HepG2 (cell line): ENCODE results near the gene PITHD1. TPM values are rescaled to one million over a fixed set of nuclear protein-coding genes. Genes with fewer than 3 reads are reported as not detected.
A peak's percentile ranks its signal among the peaks of the same experiment; 100 is the strongest.

Experiments
- CEBPB ChIP-seq: IDR thresholded peaks from 2 replicates; pipeline ENCODE4 v1.6.1; 2011; ENCODE audit warnings: low read depth, low read length, improper control_type of control experiment, borderline replicate concordance
- HNRNPK ChIP-seq: fragments of 200-400 bp; formaldehyde crosslinking; IDR thresholded peaks from 2 replicates; pipeline ENCODE4 v1.6.1; 2018; ENCODE audit warnings: low read length, low read depth, moderate library complexity, mild to moderate bottlenecking; ENCODE audit not compliant: poor library complexity, severe bottlenecking
- ISX ChIP-seq: sonication (generic); formaldehyde crosslinking; conservative IDR thresholded peaks from 2 replicates; pipeline ENCODE4 v1.5.0; 2020; ENCODE audit warnings: missing genetic modification reagents
- NFE2L1 ChIP-seq: sonication (generic); formaldehyde crosslinking; IDR thresholded peaks from 2 replicates; pipeline ENCODE4 v1.4.0; 2020; ENCODE audit warnings: missing genetic modification reagents, mild to moderate bottlenecking, borderline replicate concordance
- NKX3-1 ChIP-seq: sonication (generic); formaldehyde crosslinking; IDR thresholded peaks from 2 replicates; pipeline ENCODE4 v1.5.0; 2020; ENCODE audit warnings: missing genetic modification reagents
- NONO ChIP-seq, 2 experiments: fragments of 450-650 bp in 1 of 2; sonication (generic) in 1 of 2; formaldehyde crosslinking in 1 of 2; IDR thresholded peaks in 1 of 2; conservative IDR thresholded peaks in 1 of 2; 2 replicates each; pipeline versions ENCODE4 v1.6.1 to v1.8.0; 2017 to 2022; ENCODE audit warnings: mild to moderate bottlenecking in 1 of 2, missing genetic modification reagents in 1 of 2, moderate library complexity in 1 of 2
- PHF20 ChIP-seq: sonication (generic); formaldehyde crosslinking; IDR thresholded peaks from 2 replicates; pipeline ENCODE4 v1.5.0; 2020; ENCODE audit warnings: mild to moderate bottlenecking, missing genetic modification reagents
- RFX3 ChIP-seq: IDR thresholded peaks from 2 replicates; pipeline ENCODE4 v1.6.1; 2016; ENCODE audit warnings: missing biosample characterization, missing genetic modification reagents
- SRSF9 ChIP-seq: fragments of 200-400 bp; formaldehyde crosslinking; IDR thresholded peaks from 2 replicates; pipeline ENCODE4 v1.6.1; 2018; ENCODE audit warnings: borderline replicate concordance, mild to moderate bottlenecking, low read depth, low read length; ENCODE audit not compliant: insufficient read depth, poor library complexity, severe bottlenecking
- SUZ12 ChIP-seq: fragments of 150-350 bp; IDR thresholded peaks from 2 replicates; pipeline ENCODE4 v1.6.1; 2014; ENCODE audit warnings: low read depth, low read length
- TEAD2 ChIP-seq: sonication (generic); formaldehyde crosslinking; IDR thresholded peaks from 2 replicates; pipeline ENCODE4 v1.9.0; 2021; ENCODE audit warnings: missing genetic modification reagents
- ZHX1 ChIP-seq: sonication (generic); formaldehyde crosslinking; IDR thresholded peaks from 2 replicates; pipeline ENCODE4 v1.8.1; 2022; ENCODE audit warnings: low read depth, mild to moderate bottlenecking, missing genetic modification reagents
- ZNF232 ChIP-seq: sonication (generic); formaldehyde crosslinking; IDR thresholded peaks from 2 replicates; pipeline ENCODE4 v1.4.0; 2020; ENCODE audit warnings: missing genetic modification reagents, borderline replicate concordance
- ZNF335 ChIP-seq: sonication (generic); formaldehyde crosslinking; IDR thresholded peaks from 2 replicates; pipeline ENCODE4 v1.4.0; 2020; ENCODE audit warnings: missing genetic modification reagents
- ZNF337 ChIP-seq: sonication (generic); formaldehyde crosslinking; IDR thresholded peaks from 2 replicates; pipeline ENCODE4 v1.5.1; 2020; ENCODE audit warnings: missing genetic modification reagents, low read depth, mild to moderate bottlenecking, borderline replicate concordance
- ZNF766 ChIP-seq: sonication (generic); formaldehyde crosslinking; IDR thresholded peaks from 2 replicates; pipeline ENCODE4 v1.5.0; 2020; ENCODE audit warnings: missing genetic modification reagents, borderline replicate concordance
- ZNF768 ChIP-seq: sonication (generic); formaldehyde crosslinking; IDR thresholded peaks from 2 replicates; pipeline ENCODE4 v1.4.0; 2020; ENCODE audit warnings: missing genetic modification reagents
- ZNF878 ChIP-seq: sonication (generic); formaldehyde crosslinking; IDR thresholded peaks from 2 replicates; pipeline ENCODE4 v1.8.1; 2023; ENCODE audit warnings: mild to moderate bottlenecking, missing genetic modification reagents, moderate library complexity
- polyA plus RNA-seq, 8 experiments: library from polyadenylated mRNA; depleted of rRNA in 3 of 8; stranded (reverse) in 7 of 8; unstranded in 1 of 8; fragments of >200 nt; fragmentation: Illumina TruSeq in 4 of 8; extraction: Trizol in 4 of 8; gene quantifications; 2 replicates each; pipeline versions ENCODE4 v1.2.1 to v1.2.3, GENCODE V29; 2011 to 2016; ENCODE audit warnings: low read depth in 4 of 8, missing spikeins in 1 of 8, mixed read lengths in 1 of 8; ENCODE audit not compliant: insufficient read depth in 1 of 8
- total RNA-seq, 5 experiments: library from RNA; depleted of rRNA; stranded (reverse); fragments of >200 nt; fragmentation: Illumina TruSeq; extraction: Trizol; gene quantifications; 2 replicates each; pipeline ENCODE4 v1.2.3, GENCODE V29; 2016; ENCODE audit warnings: low read depth in 1 of 5
- TF ChIP-seq, protein P1 (sequence below): sonication (generic); formaldehyde crosslinking; IDR thresholded peaks from 2 replicates; pipeline ENCODE4 v1.4.0; 2020; ENCODE audit warnings: mild to moderate bottlenecking, missing genetic modification reagents
- TF ChIP-seq, protein P2 (sequence below): sonication (generic); formaldehyde crosslinking; IDR thresholded peaks from 2 replicates; pipeline ENCODE4 v1.8.1; 2023; ENCODE audit warnings: missing genetic modification reagents, inconsistent platforms, borderline replicate concordance

Gene PITHD1
- total and polyA plus RNA-seq, 2 of the 13 experiments (the other 11 are each of a cell fraction or from before 2014, with no cell fraction given) = 28.0 to 37.3 TPM

- TF ChIP-seq SRSF9 = no peak
- no peak for TF ChIP-seq ZNF335 (CRISPR knock-in tag)
- peak; percentile 92 for TF ChIP-seq NKX3-1 (CRISPR knock-in tag)
- no peak for TF ChIP-seq CEBPB
- TF ChIP-seq ZNF768 (CRISPR knock-in tag) = peak; percentile 82
- TF ChIP-seq, protein P1, sequence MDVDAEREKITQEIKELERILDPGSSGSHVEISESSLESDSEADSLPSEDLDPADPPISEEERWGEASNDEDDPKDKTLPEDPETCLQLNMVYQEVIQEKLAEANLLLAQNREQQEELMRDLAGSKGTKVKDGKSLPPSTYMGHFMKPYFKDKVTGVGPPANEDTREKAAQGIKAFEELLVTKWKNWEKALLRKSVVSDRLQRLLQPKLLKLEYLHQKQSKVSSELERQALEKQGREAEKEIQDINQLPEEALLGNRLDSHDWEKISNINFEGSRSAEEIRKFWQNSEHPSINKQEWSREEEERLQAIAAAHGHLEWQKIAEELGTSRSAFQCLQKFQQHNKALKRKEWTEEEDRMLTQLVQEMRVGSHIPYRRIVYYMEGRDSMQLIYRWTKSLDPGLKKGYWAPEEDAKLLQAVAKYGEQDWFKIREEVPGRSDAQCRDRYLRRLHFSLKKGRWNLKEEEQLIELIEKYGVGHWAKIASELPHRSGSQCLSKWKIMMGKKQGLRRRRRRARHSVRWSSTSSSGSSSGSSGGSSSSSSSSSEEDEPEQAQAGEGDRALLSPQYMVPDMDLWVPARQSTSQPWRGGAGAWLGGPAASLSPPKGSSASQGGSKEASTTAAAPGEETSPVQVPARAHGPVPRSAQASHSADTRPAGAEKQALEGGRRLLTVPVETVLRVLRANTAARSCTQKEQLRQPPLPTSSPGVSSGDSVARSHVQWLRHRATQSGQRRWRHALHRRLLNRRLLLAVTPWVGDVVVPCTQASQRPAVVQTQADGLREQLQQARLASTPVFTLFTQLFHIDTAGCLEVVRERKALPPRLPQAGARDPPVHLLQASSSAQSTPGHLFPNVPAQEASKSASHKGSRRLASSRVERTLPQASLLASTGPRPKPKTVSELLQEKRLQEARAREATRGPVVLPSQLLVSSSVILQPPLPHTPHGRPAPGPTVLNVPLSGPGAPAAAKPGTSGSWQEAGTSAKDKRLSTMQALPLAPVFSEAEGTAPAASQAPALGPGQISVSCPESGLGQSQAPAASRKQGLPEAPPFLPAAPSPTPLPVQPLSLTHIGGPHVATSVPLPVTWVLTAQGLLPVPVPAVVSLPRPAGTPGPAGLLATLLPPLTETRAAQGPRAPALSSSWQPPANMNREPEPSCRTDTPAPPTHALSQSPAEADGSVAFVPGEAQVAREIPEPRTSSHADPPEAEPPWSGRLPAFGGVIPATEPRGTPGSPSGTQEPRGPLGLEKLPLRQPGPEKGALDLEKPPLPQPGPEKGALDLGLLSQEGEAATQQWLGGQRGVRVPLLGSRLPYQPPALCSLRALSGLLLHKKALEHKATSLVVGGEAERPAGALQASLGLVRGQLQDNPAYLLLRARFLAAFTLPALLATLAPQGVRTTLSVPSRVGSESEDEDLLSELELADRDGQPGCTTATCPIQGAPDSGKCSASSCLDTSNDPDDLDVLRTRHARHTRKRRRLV (CRISPR knock-in tag) = no peak
- TF ChIP-seq ZNF232 (CRISPR knock-in tag) = peak; percentile 89
- TF ChIP-seq, protein P2, sequence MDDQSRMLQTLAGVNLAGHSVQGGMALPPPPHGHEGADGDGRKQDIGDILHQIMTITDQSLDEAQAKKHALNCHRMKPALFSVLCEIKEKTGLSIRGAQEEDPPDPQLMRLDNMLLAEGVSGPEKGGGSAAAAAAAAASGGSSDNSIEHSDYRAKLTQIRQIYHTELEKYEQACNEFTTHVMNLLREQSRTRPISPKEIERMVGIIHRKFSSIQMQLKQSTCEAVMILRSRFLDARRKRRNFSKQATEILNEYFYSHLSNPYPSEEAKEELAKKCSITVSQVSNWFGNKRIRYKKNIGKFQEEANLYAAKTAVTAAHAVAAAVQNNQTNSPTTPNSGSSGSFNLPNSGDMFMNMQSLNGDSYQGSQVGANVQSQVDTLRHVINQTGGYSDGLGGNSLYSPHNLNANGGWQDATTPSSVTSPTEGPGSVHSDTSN = peak; percentile 84; the same call in 1 of the 2 replicates
- 0 out of 2 replicates have a peak, but pooled peaks have one; percentile 37 for TF ChIP-seq TEAD2
- peak; percentile 85 for TF ChIP-seq PHF20 (CRISPR knock-in tag)
- TF ChIP-seq ZNF337 (CRISPR knock-in tag) = 0 out of 2 replicates have a peak, but pooled peaks have one; percentile 68
- TF ChIP-seq NONO (IDR thresholded peaks at IDR 0.05) = no peak
- no peak; the same call in 1 of the 2 replicates for TF ChIP-seq NONO (CRISPR knock-in tag; conservative IDR thresholded peaks at IDR 0.05)
- no peak for TF ChIP-seq ZNF878
- TF ChIP-seq HNRNPK = peak; percentile 69
- TF ChIP-seq NFE2L1 = no peak
- no peak; the same call in 1 of the 2 replicates for TF ChIP-seq ZHX1 (CRISPR knock-in tag)
- TF ChIP-seq ISX (CRISPR knock-in tag) = peak; percentile 86; the same call in 1 of the 2 replicates
- TF ChIP-seq SUZ12 = peak; percentile 46; the same call in 1 of the 2 replicates
- TF ChIP-seq ZNF766 = peak; percentile 67; the same call in 1 of the 2 replicates
- TF ChIP-seq RFX3 (CRISPR knock-in tag) = no peak
Observed at GRCh38 chr1:23825076-23825761, 47.0 kb downstream of the PITHD1 start, which contains the start of gene HMGCL (continued).
